K562 (cell line): ENCODE data around the gene SOX12. TPM values are rescaled to one million over a fixed set of nuclear protein-coding genes. Genes with fewer than 3 reads are reported as not detected.

Source experiments
- FOXA1 ChIP-seq: fragments of 450-650 bp; IDR thresholded peaks from 2 replicates; pipeline ENCODE4 v1.6.1; 2016; ENCODE audit warnings: mild to moderate bottlenecking, borderline replicate concordance
- HDAC6 ChIP-seq: IDR thresholded peaks from 2 replicates; pipeline ENCODE4 v1.6.1; 2012; ENCODE audit warnings: low read depth, mild to moderate bottlenecking, control low read depth, inconsistent platforms, low read length, moderate library complexity
- LEF1 ChIP-seq: fragments of 450-650 bp; IDR thresholded peaks from 2 replicates; pipeline ENCODE4 v1.6.1; 2016; ENCODE audit warnings: mild to moderate bottlenecking
- MYNN ChIP-seq, 2 experiments: sonication (generic); formaldehyde crosslinking in 1 of 2; IDR thresholded peaks; 2 replicates each; pipeline versions ENCODE4 v1.5.0 to v1.6.1; 2016 to 2020; ENCODE audit warnings: antibody characterized with exemption in 1 of 2, missing genetic modification reagents in 1 of 2
- NFE2 ChIP-seq: IDR thresholded peaks from 2 replicates; pipeline ENCODE4 v1.6.1; 2014; ENCODE audit warnings: antibody characterized with exemption, low read depth
- NR2C2 ChIP-seq, 2 experiments: fragments of 200-800 bp in 1 of 2; sonication (Bioruptor generic) in 1 of 2; sonication (generic) in 1 of 2; formaldehyde crosslinking in 1 of 2; IDR thresholded peaks; 2 replicates each; pipeline versions ENCODE4 v1.6.1 to v1.8.0; 2016 to 2022; ENCODE audit warnings: mild to moderate bottlenecking in 1 of 2, missing compliant biosample characterization in 1 of 2, missing genetic modification characterization in 1 of 2, missing genetic modification reagents in 1 of 2
- POLR2AphosphoS5 ChIP-seq: IDR thresholded peaks from 2 replicates; pipeline ENCODE4 v1.6.1; 2011; ENCODE audit warnings: mild to moderate bottlenecking, low read depth, low read length, moderate library complexity; ENCODE audit not compliant: control insufficient read depth, insufficient read depth
- WHSC1 ChIP-seq: IDR thresholded peaks from one replicate; pipeline ENCODE4 v1.6.1; 2012; ENCODE audit warnings: low read length, control low read depth, inconsistent platforms
- ZBTB1 ChIP-seq: sonication (generic); formaldehyde crosslinking; IDR thresholded peaks from 2 replicates; pipeline ENCODE4 v1.8.1; 2023; ENCODE audit warnings: missing genetic modification reagents, low read depth, mild to moderate bottlenecking, borderline replicate concordance
- polyA plus RNA-seq, 8 experiments: library from polyadenylated mRNA; depleted of rRNA in 4 of 8; stranded (reverse) in 5 of 8; unstranded in 3 of 8; fragments of >200 nt; fragmentation: Nextera tagmentation in 2 of 8; fragmentation: Illumina TruSeq in 1 of 8; extraction: Ambion mirVana in 2 of 8; extraction: Trizol in 1 of 8; gene quantifications; 2 replicates each; pipeline versions ENCODE4 v1.2.1 to v1.2.3, GENCODE V29; 2011 to 2014; ENCODE audit warnings: inconsistent platforms in 1 of 8, missing spikeins in 1 of 8
- total RNA-seq, 7 experiments: library from RNA; depleted of rRNA in 6 of 7; stranded (reverse); fragments of >200 nt in 6 of 7; fragmentation: Illumina TruSeq in 2 of 7; extraction: Trizol in 2 of 7; gene quantifications; 2 replicates each; pipeline versions ENCODE4 v1.2.1 to v1.2.3, GENCODE V29; 2011 to 2021; ENCODE audit warnings: low replicate concordance in 1 of 7
- TF ChIP-seq, protein P1 (sequence below): fragments of 250-450 bp; sonication (Bioruptor Pico); IDR thresholded peaks from 2 replicates; pipeline ENCODE4 v1.9.0; 2021; ENCODE audit warnings: mild to moderate bottlenecking
- TF ChIP-seq, protein P2 (sequence below): fragments of 450-650 bp; IDR thresholded peaks from 2 replicates; pipeline ENCODE4 v1.6.1; 2014; ENCODE audit warnings: low read depth, mild to moderate bottlenecking, moderate library complexity, borderline replicate concordance
- TF ChIP-seq, protein P3 (sequence below): IDR thresholded peaks from 2 replicates; pipeline ENCODE4 v1.6.1; 2011; ENCODE audit warnings: borderline replicate concordance, low read depth, mild to moderate bottlenecking, moderate library complexity, low read length; ENCODE audit not compliant: insufficient read depth, poor library complexity, severe bottlenecking
- TF ChIP-seq, protein P4 (sequence below): fragments of 450-650 bp; IDR thresholded peaks from 2 replicates; pipeline ENCODE4 v1.7.1; 2018; ENCODE audit warnings: mild to moderate bottlenecking, low read depth; ENCODE audit not compliant: partially characterized antibody
- TF ChIP-seq, protein P5 (sequence below): fragments of 250-450 bp; sonication (Bioruptor Pico); IDR thresholded peaks from 2 replicates; pipeline ENCODE4 v1.4.0; 2020; ENCODE audit warnings: borderline replicate concordance
- TF ChIP-seq, protein P6 (sequence below), 2 experiments: fragments of 450-650 bp in 1 of 2; sonication (generic) in 1 of 2; formaldehyde crosslinking; conservative IDR thresholded peaks; 2 replicates each; pipeline versions ENCODE4 v1.4.0 to v1.8.1; 2020 to 2022; ENCODE audit warnings: mild to moderate bottlenecking in 1 of 2, missing genetic modification reagents in 1 of 2

SOX12 gene
- total and polyA plus RNA-seq, 9 of the 15 experiments (the other 6 are each of a cell fraction or from before 2014, with no cell fraction given), result 0.42 to 26.3 (median 2.6) TPM

DNA sequence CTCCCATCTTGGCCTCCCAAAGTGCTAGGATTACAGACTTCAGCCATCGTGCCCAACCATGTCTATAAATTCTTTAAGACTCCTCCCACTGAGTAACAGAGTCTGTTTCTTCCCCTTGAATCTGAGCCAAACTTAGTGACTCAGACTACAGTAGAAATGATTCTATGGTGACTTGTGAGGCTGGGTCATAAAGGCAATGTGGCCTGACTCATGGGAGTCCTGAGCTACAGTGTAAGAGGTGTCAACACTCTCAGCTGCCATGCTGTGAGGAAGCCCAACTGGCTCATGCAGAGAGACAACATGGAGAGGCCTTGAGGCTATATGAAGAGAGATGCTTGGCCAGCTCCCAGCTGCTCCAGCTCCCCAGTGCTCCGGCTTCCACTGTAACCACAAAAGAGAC lies 16.3 kb downstream of the SOX12 start (continued):
- TF ChIP-seq, protein P1, sequence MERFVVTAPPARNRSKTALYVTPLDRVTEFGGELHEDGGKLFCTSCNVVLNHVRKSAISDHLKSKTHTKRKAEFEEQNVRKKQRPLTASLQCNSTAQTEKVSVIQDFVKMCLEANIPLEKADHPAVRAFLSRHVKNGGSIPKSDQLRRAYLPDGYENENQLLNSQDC, result no peak
- no peak for TF ChIP-seq FOXA1
- TF ChIP-seq HDAC6, result no peak
- TF ChIP-seq POLR2AphosphoS5, result no peak
- peak; percentile 72 for TF ChIP-seq NFE2
- TF ChIP-seq LEF1, result no peak
- TF ChIP-seq, protein P2, sequence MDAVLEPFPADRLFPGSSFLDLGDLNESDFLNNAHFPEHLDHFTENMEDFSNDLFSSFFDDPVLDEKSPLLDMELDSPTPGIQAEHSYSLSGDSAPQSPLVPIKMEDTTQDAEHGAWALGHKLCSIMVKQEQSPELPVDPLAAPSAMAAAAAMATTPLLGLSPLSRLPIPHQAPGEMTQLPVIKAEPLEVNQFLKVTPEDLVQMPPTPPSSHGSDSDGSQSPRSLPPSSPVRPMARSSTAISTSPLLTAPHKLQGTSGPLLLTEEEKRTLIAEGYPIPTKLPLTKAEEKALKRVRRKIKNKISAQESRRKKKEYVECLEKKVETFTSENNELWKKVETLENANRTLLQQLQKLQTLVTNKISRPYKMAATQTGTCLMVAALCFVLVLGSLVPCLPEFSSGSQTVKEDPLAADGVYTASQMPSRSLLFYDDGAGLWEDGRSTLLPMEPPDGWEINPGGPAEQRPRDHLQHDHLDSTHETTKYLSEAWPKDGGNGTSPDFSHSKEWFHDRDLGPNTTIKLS, result peak; percentile 54; the same call in 1 of the 2 replicates
- TF ChIP-seq, protein P3, sequence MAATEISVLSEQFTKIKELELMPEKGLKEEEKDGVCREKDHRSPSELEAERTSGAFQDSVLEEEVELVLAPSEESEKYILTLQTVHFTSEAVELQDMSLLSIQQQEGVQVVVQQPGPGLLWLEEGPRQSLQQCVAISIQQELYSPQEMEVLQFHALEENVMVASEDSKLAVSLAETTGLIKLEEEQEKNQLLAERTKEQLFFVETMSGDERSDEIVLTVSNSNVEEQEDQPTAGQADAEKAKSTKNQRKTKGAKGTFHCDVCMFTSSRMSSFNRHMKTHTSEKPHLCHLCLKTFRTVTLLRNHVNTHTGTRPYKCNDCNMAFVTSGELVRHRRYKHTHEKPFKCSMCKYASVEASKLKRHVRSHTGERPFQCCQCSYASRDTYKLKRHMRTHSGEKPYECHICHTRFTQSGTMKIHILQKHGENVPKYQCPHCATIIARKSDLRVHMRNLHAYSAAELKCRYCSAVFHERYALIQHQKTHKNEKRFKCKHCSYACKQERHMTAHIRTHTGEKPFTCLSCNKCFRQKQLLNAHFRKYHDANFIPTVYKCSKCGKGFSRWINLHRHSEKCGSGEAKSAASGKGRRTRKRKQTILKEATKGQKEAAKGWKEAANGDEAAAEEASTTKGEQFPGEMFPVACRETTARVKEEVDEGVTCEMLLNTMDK, result no peak
- TF ChIP-seq WHSC1, result no peak
- no peak for TF ChIP-seq ZBTB1 (CRISPR knock-in tag)
- TF ChIP-seq MYNN (IDR thresholded peaks at IDR 0.05), result no peak
- no peak for TF ChIP-seq MYNN (CRISPR knock-in tag; IDR thresholded peaks at IDR 0.05)
- TF ChIP-seq, protein P4, sequence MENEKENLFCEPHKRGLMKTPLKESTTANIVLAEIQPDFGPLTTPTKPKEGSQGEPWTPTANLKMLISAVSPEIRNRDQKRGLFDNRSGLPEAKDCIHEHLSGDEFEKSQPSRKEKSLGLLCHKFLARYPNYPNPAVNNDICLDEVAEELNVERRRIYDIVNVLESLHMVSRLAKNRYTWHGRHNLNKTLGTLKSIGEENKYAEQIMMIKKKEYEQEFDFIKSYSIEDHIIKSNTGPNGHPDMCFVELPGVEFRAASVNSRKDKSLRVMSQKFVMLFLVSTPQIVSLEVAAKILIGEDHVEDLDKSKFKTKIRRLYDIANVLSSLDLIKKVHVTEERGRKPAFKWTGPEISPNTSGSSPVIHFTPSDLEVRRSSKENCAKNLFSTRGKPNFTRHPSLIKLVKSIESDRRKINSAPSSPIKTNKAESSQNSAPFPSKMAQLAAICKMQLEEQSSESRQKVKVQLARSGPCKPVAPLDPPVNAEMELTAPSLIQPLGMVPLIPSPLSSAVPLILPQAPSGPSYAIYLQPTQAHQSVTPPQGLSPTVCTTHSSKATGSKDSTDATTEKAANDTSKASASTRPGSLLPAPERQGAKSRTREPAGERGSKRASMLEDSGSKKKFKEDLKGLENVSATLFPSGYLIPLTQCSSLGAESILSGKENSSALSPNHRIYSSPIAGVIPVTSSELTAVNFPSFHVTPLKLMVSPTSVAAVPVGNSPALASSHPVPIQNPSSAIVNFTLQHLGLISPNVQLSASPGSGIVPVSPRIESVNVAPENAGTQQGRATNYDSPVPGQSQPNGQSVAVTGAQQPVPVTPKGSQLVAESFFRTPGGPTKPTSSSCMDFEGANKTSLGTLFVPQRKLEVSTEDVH, result no peak
- TF ChIP-seq, protein P5, sequence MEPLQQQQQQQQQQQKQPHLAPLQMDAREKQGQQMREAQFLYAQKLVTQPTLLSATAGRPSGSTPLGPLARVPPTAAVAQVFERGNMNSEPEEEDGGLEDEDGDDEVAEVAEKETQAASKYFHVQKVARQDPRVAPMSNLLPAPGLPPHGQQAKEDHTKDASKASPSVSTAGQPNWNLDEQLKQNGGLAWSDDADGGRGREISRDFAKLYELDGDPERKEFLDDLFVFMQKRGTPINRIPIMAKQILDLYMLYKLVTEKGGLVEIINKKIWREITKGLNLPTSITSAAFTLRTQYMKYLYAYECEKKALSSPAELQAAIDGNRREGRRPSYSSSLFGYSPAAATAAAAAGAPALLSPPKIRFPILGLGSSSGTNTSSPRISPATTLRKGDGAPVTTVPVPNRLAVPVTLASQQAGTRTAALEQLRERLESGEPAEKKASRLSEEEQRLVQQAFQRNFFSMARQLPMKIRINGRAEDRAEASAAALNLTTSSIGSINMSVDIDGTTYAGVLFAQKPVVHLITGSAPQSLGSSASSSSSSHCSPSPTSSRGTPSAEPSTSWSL, result no peak
- TF ChIP-seq NR2C2 (CRISPR knock-in tag; IDR thresholded peaks at IDR 0.05), result no peak
- TF ChIP-seq NR2C2 (tag; IDR thresholded peaks at IDR 0.05), result no peak
- TF ChIP-seq, protein P6, sequence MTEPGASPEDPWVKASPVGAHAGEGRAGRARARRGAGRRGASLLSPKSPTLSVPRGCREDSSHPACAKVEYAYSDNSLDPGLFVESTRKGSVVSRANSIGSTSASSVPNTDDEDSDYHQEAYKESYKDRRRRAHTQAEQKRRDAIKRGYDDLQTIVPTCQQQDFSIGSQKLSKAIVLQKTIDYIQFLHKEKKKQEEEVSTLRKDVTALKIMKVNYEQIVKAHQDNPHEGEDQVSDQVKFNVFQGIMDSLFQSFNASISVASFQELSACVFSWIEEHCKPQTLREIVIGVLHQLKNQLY (CRISPR knock-in tag; conservative IDR thresholded peaks at IDR 0.05), result no peak
